MM.1S (cell line): ENCODE data around the gene TEKT2.

ENCODE experiments used
- DNase-seq: peaks from one replicate; pipeline ENCODE4 v3.0.0-alpha.2; 2015
- H2AFZ ChIP-seq: fragments of 300-600 bp; sonication (generic); 2 replicates; pipeline ENCODE4 v1.6.0; 2016; ENCODE audit warnings: antibody characterized with exemption, low read length
- H3F3A ChIP-seq: fragments of 300-600 bp; sonication (generic); 2 replicates; pipeline ENCODE4 v1.6.1; 2016; ENCODE audit warnings: mild to moderate bottlenecking, antibody characterized with exemption, low read length, moderate library complexity, mixed read lengths; ENCODE audit not compliant: insufficient read depth
- H3K27ac ChIP-seq: fragments of 300-600 bp; sonication (generic); 2 replicates; pipeline ENCODE4 v1.5.1; 2016; ENCODE audit warnings: mild to moderate bottlenecking, low read length
- H3K27me3 ChIP-seq: fragments of 300-600 bp; sonication (generic); replicated peaks from 2 replicates; pipeline ENCODE4 v1.6.0; 2016; ENCODE audit warnings: low read length; ENCODE audit not compliant: insufficient read depth
- H3K36me3 ChIP-seq: fragments of 300-600 bp; sonication (generic); replicated peaks from 2 replicates; pipeline ENCODE4 v1.6.1; 2016; ENCODE audit warnings: mild to moderate bottlenecking, low read length, mixed read lengths; ENCODE audit not compliant: insufficient read depth
- H3K4me1 ChIP-seq: fragments of 300-600 bp; sonication (generic); 2 replicates; pipeline ENCODE4 v1.6.1; 2016; ENCODE audit warnings: low read length, mixed read lengths
- H3K4me2 ChIP-seq: fragments of 300-600 bp; sonication (generic); 2 replicates; pipeline ENCODE4 v1.6.0; 2016; ENCODE audit warnings: low read depth, low read length
- H3K4me3 ChIP-seq: fragments of 300-600 bp; sonication (generic); 2 replicates; pipeline ENCODE4 v1.5.1; 2016; ENCODE audit warnings: low read length, mixed read lengths
- H3K79me2 ChIP-seq: fragments of 300-600 bp; sonication (generic); 2 replicates; pipeline ENCODE4 v1.6.1; 2016; ENCODE audit warnings: mixed run types, low read length, mixed read lengths
- H3K9ac ChIP-seq: fragments of 300-600 bp; sonication (generic); 2 replicates; pipeline ENCODE4 v1.6.1; 2016; ENCODE audit warnings: low read length, mixed read lengths
- H3K9me2 ChIP-seq: fragments of 300-600 bp; sonication (generic); replicated peaks from 2 replicates; pipeline ENCODE4 v1.6.1; 2016; ENCODE audit warnings: mild to moderate bottlenecking, low read length, mixed read lengths; ENCODE audit not compliant: insufficient read depth
- H3K9me3 ChIP-seq: fragments of 300-600 bp; sonication (generic); replicated peaks from 2 replicates; pipeline ENCODE4 v1.6.1; 2016; ENCODE audit warnings: mild to moderate bottlenecking, low read length, mixed read lengths; ENCODE audit not compliant: insufficient read depth
- H4K20me1 ChIP-seq: fragments of 300-600 bp; sonication (generic); 2 replicates; pipeline ENCODE4 v1.6.1; 2016; ENCODE audit warnings: mild to moderate bottlenecking, low read length, moderate library complexity, mixed read lengths; ENCODE audit not compliant: insufficient read depth
- EZH2 ChIP-seq: fragments of 300-600 bp; sonication (generic); optimal IDR thresholded peaks from 2 replicates; pipeline ENCODE3; 2017; ENCODE audit warnings: low read depth, mild to moderate bottlenecking, antibody characterized with exemption, low read length, mixed read lengths
- EZH2phosphoT487 ChIP-seq: fragments of 300-600 bp; sonication (generic); IDR thresholded peaks from 2 replicates; pipeline ENCODE4 v1.6.1; 2018; ENCODE audit warnings: antibody characterized with exemption, low read length
- TF ChIP-seq, protein P1 (sequence below): fragments of 300-600 bp; sonication (generic); IDR thresholded peaks from 2 replicates; pipeline ENCODE4 v1.5.1; 2016; ENCODE audit warnings: antibody characterized with exemption, low read length, mixed read lengths

TEKT2 gene

GRCh38 chr1:36070349-36070748 lies 13.5 kb upstream of the TEKT2 start:
- DNase-seq = no peak

DNA sequence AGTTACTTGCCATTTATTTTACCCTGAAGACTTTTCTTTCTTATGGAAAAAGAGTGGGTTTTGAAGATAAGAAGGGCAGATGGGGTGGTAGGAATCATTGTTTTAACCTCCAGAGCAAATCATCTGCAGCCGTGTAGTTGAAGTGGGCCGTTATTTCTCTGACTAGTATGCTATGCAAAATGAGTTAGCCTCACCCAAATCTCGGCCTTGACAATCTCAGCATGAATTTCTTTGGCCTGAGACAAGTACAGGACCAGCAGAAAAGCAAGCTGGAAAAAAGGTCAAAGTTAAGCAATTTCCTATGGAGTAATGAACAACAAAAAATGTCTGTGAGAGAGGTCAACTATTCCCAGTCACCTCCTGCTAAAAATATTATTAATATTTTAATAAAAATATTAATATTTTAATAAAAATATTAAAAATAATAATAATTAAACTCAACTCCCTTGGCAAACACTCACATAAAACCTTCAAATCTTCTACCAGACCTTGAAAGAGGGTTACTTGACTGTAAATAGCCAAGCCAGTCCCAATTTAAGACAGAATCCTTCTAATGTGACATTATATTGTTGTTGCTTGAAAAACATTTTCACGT lies 6.8 kb upstream of the TEKT2 start:
- no peak overlapping the region for H3K4me2 ChIP-seq
- no peak for TF ChIP-seq EZH2
- TF ChIP-seq, protein P1, sequence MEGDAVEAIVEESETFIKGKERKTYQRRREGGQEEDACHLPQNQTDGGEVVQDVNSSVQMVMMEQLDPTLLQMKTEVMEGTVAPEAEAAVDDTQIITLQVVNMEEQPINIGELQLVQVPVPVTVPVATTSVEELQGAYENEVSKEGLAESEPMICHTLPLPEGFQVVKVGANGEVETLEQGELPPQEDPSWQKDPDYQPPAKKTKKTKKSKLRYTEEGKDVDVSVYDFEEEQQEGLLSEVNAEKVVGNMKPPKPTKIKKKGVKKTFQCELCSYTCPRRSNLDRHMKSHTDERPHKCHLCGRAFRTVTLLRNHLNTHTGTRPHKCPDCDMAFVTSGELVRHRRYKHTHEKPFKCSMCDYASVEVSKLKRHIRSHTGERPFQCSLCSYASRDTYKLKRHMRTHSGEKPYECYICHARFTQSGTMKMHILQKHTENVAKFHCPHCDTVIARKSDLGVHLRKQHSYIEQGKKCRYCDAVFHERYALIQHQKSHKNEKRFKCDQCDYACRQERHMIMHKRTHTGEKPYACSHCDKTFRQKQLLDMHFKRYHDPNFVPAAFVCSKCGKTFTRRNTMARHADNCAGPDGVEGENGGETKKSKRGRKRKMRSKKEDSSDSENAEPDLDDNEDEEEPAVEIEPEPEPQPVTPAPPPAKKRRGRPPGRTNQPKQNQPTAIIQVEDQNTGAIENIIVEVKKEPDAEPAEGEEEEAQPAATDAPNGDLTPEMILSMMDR = no peak
- no peak for TF ChIP-seq EZH2phosphoT487
- no peaks in the 10 kb centered on the region for H3K4me1 ChIP-seq
- H3K27ac ChIP-seq = no peak overlapping the region
- H3K36me3 ChIP-seq = no peaks in the 10 kb centered on the region
- no peaks in the 10 kb centered on the region for H3K79me2 ChIP-seq
- H3K9ac ChIP-seq = no peak overlapping the region
- DNase-seq = no peak
- no peaks in the 10 kb centered on the region for H4K20me1 ChIP-seq
- H3F3A ChIP-seq = no peaks in the 10 kb centered on the region
- H2AFZ ChIP-seq = no peak overlapping the region
- no peaks in the 10 kb centered on the region for H3K9me3 ChIP-seq
- H3K27me3 ChIP-seq = no peaks in the 10 kb centered on the region
- H3K9me2 ChIP-seq = no peaks in the 10 kb centered on the region
- no peak overlapping the region for H3K4me3 ChIP-seq

More at GRCh38 chr1:36070349-36070748, 13.5 kb upstream of the TEKT2 start:
- Histone ChIP-seq H3K79me2 (no peaks in the 10 kb centered on the region), H3K9me2 (no peaks in the 10 kb centered on the region), H3F3A (no peaks in the 10 kb centered on the region), H3K4me2 (no peak overlapping the region), H3K9ac (no peak overlapping the region), H4K20me1 (no peaks in the 10 kb centered on the region), H3K27ac (no peak overlapping the region), H2AFZ (no peak overlapping the region), H3K36me3 (no peaks in the 10 kb centered on the region), H3K9me3 (no peaks in the 10 kb centered on the region), H3K4me3 (no peak overlapping the region), H3K4me1 (no peaks in the 10 kb centered on the region), H3K27me3 (no peaks in the 10 kb centered on the region)
- TF ChIP-seq, protein P1 = no peak
- TF ChIP-seq EZH2 (no peak), EZH2phosphoT487 (no peak)

DNA sequence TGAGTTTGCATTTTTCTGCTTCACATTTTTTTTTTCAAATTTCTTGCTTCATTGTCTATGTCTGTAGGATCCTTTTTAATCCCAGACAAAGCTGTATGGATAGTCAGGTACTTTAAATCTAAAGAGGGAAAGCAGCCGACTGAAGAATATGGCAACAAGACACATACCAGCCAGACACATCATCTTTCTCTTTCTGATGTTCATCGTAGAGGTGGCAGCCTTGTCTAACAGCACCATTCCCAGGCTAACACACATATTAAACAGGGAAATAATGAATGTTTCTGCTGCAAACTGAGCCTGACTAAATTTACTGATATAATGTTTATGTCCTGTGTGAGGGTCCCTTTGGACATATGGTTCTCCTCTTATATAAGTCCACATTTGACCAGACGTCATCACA lies 3.7 kb upstream of the TEKT2 start:
- no peak overlapping the region for H2AFZ ChIP-seq
- no peaks in the 10 kb centered on the region for H3K9me2 ChIP-seq
- no peaks in the 10 kb centered on the region for H3K27me3 ChIP-seq
- H3K4me3 ChIP-seq = no peak overlapping the region
- H3K4me2 ChIP-seq = no peak overlapping the region
- no peaks in the 10 kb centered on the region for H3K4me1 ChIP-seq
- H3K79me2 ChIP-seq = no peaks in the 10 kb centered on the region
- no peak overlapping the region for H3K9ac ChIP-seq
- H3K27ac ChIP-seq = no peak overlapping the region
- DNase-seq = no peak
- H3K36me3 ChIP-seq = no peaks in the 10 kb centered on the region
- no peaks in the 10 kb centered on the region for H4K20me1 ChIP-seq
- TF ChIP-seq EZH2phosphoT487 (no peak), EZH2 (no peak)
- TF ChIP-seq, protein P1 = no peak
- no peaks in the 10 kb centered on the region for H3K9me3 ChIP-seq
- no peaks in the 10 kb centered on the region for H3F3A ChIP-seq
